CD4-positive, alpha-beta T cell treated with Interleukin-2 at 100 ng/mL for 4 hours (primary cell): ENCODE measurements around the gene CPE.

Experiments
- DNase-seq: peaks from one replicate; pipeline ENCODE4 v3.0.0-alpha.2; 2020; ENCODE audit warnings: low spot score

The CPE gene

GRCh38 chr4:165364452-165365080, 14.2 kb upstream of the CPE start:
- DNase-seq: no peak

DNA sequence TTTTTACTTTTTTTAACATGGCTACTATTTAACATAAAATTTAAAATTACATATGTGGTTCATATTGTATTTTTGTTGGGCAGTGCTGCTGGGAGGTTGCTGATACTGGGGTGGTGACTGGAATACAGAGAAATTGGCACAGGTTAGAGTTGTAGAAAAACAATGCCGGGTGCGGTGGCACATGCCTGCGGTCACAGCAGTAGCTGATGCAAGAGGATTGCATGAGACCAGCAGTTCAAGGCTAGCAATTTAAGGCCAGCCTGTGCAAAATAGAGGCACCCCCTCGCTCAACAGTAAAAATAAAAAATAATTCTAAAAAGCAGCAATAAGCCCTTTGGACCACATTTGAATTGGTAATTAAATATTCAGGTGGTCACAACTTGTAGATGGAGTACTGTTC, 11.8 kb upstream of the CPE start:
- no peak for DNase-seq

DNA sequence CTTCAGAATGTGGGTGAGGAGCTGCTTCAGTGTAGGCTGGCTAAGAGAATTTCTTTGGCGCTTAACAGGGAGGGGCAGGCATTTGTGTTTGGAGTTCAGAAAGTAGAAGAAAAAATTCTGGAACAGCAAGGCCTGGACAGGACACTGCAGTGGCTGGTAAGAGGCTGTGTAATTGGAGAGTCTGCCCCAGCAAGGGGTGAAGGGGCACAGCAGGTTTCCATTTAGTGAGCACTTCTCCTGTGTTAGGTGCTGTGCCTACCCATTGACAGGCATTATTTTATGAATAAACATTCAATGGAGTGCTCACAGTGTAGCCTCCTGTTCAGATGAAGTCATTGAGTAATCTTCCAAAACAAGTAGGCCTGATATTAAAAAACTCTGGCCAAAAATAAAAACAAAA, 10.7 kb upstream of the CPE start:
- no peak for DNase-seq

GRCh38 chr4:165368567-165368966, 10.2 kb upstream of the CPE start:
- DNase-seq: no peak

DNA sequence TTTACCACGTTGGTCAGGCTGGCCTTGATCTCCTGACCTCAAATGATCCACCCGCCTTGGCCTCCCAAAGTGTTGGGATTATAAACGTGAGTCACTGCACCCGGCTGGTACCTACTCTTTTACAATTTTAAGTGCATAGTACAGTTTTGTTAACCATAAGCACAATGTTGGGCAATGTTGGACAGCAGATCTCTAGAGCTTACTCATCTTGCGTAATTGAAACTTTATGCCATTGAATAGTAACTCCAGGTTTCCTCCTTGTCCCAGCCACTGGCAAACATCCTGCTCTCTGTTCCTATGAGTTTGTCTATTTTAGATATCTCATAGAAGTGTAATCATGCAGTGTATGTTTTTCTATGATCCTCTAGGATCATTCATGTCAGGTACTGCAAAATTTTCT, 9.3 kb upstream of the CPE start:
- DNase-seq: no peak

DNA sequence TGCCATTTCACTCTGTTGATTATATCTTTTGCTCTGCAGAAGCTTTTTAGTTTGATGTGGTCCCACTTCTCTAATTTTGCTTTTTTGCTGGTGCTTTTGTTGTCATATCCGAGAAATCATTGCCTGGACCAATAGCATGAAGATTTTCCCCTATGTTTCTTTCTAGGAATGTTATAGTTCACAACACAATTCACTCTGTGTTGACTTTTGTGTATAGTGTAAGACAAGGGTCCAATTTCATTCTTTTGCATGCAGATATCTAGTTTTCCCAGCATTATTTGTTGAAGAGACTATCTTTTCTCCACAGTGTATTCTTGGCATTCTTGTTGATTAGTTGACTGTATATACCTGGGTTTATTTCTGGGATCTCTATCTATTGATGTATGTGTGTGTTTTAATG, 8.3 kb upstream of the CPE start:
- DNase-seq: no peak

- DNase-seq: no peak
These were observed 3.3 kb upstream of the CPE start for GRCh38 chr4:165375465-165375864.

DNA sequence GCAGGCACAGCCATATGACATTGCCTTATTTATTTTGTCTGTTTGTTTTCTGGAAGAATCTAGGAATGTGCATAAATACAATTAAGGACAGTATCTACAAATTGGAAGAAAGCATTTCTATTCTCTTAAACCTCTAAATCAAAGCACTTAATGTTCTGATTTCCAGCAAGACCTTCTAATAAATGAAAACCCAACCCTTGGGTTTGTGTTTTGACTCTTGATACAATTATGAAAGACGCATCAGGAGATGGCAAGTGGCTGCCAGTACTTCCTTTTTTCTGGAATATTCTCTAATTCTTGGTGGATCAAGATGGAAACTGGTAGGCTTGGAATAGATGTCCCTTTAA, 437 bp upstream of the CPE start:
- DNase-seq: no peak

DNA sequence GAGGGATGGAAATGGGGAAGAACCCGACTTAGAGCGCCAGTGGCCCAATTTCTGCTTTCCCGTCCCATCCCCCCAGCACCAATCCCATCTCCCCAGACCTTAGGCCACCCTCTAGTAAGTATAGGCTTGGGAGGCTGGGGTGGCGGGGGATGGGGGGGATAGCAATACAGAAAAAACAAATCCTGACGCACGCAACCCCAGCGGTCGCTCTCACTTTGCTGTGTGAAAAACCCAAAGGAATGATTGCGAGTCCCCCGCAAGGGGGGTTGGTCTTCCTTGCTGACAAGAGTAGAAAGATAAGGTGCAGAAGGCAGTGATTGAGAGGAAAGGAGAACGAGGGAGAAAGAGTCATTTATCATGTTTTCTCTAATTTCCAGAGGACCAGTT, 863 bp downstream of the CPE start:
- DNase-seq: no peak

DNA sequence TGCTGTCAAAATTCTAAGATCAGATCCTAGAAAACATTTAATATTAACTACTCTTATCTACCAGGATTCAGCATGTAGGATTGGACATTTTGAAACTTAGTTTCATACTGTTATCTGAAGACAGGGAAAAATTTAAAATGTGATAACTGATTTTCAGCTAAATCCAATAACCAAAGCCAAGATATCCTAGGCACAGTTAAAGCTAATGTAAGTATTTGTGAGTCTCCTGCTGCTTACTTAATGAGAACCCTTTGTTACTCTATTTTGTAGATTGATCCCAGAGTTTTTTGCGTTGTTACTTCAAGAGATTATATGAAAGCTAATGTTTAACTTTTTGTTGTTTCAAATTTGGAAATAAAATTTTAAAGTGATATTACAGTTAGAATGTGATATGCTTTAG, 2.0 kb downstream of the CPE start:
- DNase-seq: no peak

DNA sequence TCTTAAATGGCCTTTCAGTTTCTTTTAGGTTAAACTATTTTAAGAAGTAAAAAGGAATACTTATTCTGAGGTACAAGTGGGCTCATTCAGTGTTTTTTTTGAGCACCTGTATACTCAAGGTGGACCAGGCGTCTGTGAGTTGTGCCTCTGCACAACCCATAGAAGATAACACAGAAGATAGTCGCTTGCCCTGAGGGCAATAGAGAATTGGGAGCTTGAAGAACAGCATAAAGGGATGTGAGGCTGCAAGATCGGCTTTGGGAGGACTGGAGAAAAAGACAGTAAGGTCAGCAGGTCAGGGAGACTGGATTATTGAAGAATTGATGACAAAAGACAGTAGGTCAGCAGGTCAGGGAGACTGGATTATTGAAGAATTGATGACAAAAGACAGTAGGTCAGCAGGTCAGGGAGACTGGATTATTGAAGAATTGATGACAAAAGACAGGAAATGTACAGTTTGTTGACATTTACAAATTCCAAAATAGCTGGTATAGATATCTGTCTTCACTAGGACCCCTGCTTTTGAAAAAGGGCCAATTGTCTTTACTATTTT, 3.1 kb downstream of the CPE start:
- DNase-seq: no peak

DNA sequence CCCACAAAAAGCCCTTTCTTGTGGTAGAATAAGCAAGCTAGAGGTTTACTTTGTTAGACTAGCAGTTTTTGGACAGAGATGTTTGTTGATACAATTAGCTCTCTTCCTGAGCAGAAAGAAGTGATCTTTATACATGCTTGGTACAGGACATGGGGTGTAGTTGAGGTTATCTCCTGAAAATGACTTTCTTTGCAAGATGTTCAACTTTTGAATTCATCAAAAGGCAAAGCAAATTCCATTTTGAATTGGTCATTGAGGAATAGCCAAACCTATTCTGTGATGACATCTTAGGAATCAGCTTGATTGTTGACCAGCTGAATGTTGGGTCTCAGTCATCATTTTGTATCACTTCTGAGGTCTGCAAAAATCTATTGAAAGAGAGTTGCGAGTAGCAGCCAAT, 3.8 kb downstream of the CPE start:
- no peak for DNase-seq

DNA sequence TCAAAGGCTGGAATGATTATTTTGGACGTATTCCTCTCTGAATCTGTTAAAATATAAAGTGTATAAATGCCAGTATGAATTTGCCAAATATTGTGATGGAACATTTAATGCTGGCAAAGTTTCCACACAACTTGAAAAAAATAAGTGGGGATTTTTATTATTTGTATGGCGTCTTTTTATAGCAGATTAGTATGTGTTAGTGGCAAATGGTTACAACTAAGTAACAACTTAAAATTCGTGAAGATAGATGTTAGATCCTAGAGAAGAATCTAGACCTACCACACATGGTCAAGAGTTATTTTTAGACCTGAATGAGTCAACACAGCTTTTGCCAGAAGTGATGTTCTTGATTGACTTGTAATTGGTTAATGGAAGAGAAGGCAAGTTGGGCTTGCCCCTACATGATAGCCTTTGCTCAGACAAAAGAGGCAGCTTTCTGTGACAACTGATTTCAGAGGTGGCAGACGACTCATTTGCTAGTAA, 4.8 kb downstream of the CPE start:
- no peak for DNase-seq

GRCh38 chr4:165384186-165384585, 5.4 kb downstream of the CPE start:
- DNase-seq: no peak

DNA sequence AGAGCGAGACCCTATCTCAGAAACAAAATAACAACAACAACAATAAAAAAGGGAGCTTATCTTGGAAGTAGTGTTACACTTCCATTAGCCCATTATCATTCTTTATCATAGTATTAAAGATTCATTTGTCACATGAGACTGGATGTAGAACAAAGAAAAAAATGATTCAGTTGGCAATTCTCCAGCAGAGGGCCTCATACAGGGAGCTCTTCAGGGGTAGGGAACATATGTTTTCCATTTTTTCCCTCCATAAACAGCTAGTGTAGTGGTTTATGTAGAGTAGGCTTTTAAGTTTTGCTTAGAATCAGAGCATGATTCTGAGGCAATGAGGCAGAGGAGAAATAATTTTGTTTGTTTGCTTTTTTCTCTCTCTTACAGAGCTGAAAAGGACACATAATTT, 5.8 kb downstream of the CPE start:
- DNase-seq: no peak

GRCh38 chr4:165385126-165385525, 6.3 kb downstream of the CPE start:
- DNase-seq: no peak

GRCh38 chr4:165386328-165386727, 7.5 kb downstream of the CPE start:
- DNase-seq: no peak

GRCh38 chr4:165388756-165389155, 9.9 kb downstream of the CPE start:
- DNase-seq: no peak

- DNase-seq: no peak
These were observed 14.2 kb downstream of the CPE start for GRCh38 chr4:165393051-165393450.

DNA sequence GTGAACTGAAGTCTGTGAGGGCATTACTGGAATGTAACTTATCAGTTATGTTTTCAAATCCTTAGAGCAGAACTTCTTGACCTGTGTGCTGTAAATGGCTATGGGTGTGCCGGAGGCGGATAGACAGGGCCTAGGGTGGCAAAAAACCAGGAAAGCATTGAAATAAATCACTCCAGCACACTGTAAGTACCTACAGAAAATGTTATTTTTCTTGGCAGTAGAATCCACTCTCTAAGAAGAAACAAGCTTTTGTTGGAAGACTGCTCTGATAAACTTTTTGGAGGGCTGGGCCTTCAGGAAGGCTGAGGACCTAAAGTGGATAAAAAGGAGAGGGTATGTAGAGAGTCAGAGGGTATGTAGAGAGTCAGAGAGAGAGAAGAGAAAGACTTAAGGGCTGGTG, 14.9 kb downstream of the CPE start:
- DNase-seq: no peak

DNA sequence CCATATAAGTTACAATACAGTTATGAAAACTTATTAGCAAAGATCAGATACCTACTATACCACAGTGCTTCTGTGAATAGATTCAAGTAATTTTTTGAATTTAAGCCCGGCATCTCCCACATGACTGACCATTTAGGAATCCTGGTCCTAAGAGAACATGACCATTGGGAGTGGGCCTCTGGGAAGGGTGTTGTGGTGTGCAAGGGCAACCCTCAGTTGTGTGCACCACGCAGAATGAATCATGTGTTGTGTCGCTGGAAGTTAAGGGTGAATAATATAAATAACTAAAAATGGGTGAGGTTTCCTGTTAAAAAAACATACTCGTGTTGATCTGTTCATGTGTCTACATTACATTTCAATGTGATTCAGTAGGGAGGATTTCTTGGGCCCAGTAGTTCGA, 15.5 kb downstream of the CPE start:
- no peak for DNase-seq

GRCh38 chr4:165398570-165398969, 19.8 kb downstream of the CPE start:
- no peak for DNase-seq

DNA sequence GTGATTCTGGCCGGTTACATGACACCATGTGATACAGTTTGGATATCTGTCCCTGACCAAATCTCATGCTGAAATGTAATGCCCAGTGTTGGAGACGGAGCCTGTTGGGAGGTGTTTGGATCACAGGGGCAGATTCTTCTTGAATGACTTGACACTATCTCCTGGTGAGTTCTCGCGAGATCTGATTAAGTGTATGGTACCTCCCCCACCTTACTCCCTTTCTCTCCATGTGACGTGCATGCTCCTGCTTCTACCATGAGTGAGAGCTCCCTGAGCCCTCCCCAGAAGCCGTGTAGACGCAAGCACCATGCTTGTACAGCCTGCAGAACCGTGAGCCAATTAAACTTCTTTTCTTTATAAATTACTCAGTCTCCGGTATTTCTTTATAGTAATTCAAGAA, 23.6 kb downstream of the CPE start:
- no peak for DNase-seq

GRCh38 chr4:165403048-165403447, 24.2 kb downstream of the CPE start:
- no peak for DNase-seq

- DNase-seq: no peak
These were observed 24.8 kb downstream of the CPE start for GRCh38 chr4:165403637-165404036.
